A549 (cell line): ENCODE measurements around the gene HEPHL1. TPM values are rescaled to one million over a fixed set of nuclear protein-coding genes. Genes with fewer than 3 reads are reported as not detected.

Experiments
- ATAC-seq, 2 experiments: fragments of 200-7000 bp in 1 of 2; fragments of >200 bp in 1 of 2; cut with Nextera tagmentation in 1 of 2; cut with Tn5 transposase in 1 of 2; 3 replicates each; pipeline versions ENCODE4 v1.8.0 to v1.9.1; 2018 to 2020; ENCODE audit warnings: mild to moderate bottlenecking in 1 of 2, moderate library complexity in 1 of 2
- CTCF ChIA-PET: fragments of 300-600 bp; sonication (Branson Sonifier 250); formaldehyde crosslinking; extraction: SDS; loops from one replicate; lab custom pipeline; 2021; ENCODE audit warnings: antibody characterized with exemption, inconsistent platforms; lab: Yijun Ruan, JAX
- POLR2A ChIA-PET: fragments of 350-600 bp; formaldehyde crosslinking; extraction: SDS; loops from one replicate; lab custom pipeline; 2021; ENCODE audit warnings: antibody characterized with exemption, inconsistent platforms; lab: Yijun Ruan, JAX
- DNase-seq, 2 experiments: peaks; one replicate each; pipeline versions ENCODE4 v3.0.0 to v3.0.0-alpha.2; 2011 to 2016; ENCODE audit warnings: low read depth in 1 of 2, low spot score in 1 of 2
- FAIRE-seq: peaks from 2 replicates; lab custom pipeline; 2011; peaks lifted over from hg19 to GRCh38; lab: Jason Lieb, UNC
- H3K27ac ChIP-seq, 2 experiments: fragments of >200 bp; sonication (Bioruptor Twin); formaldehyde crosslinking; 3 replicates each; pipeline ENCODE4 v1.5.1; 2016 to 2017
- H3K4me1 ChIP-seq: fragments of >200 bp; sonication (Bioruptor Twin); formaldehyde crosslinking; 3 replicates; pipeline ENCODE4 v1.6.1; 2016
- H3K4me2 ChIP-seq: fragments of >200 bp; sonication (Bioruptor Twin); formaldehyde crosslinking; 3 replicates; pipeline ENCODE4 v1.6.1; 2016
- H3K4me3 ChIP-seq: fragments of >200 bp; sonication (Bioruptor Twin); formaldehyde crosslinking; 3 replicates; pipeline ENCODE4 v1.5.1; 2016
- H3K9me3 ChIP-seq: fragments of >200 bp; sonication (Bioruptor Twin); formaldehyde crosslinking; 3 replicates; pipeline ENCODE4 v1.6.1; 2016
- BHLHE40 ChIP-seq: IDR thresholded peaks from 2 replicates; pipeline ENCODE4 v1.6.1; 2012; ENCODE audit warnings: low read depth, low read length, inconsistent platforms
- CBX2 ChIP-seq: fragments of 200-600 bp; sonication (generic); IDR thresholded peaks from 2 replicates; pipeline ENCODE4 v1.6.1; 2016; ENCODE audit warnings: low read depth, mild to moderate bottlenecking, borderline replicate concordance
- CBX8 ChIP-seq: fragments of 200-600 bp; sonication (generic); IDR thresholded peaks from 2 replicates; pipeline ENCODE4 v1.6.1; 2016
- CHD2 ChIP-seq: fragments of 150-350 bp; IDR thresholded peaks from 2 replicates; pipeline ENCODE4 v1.6.1; 2014; ENCODE audit warnings: low read length; ENCODE audit not compliant: partially characterized antibody
- CHD4 ChIP-seq: fragments of 200-600 bp; sonication (generic); IDR thresholded peaks from 2 replicates; pipeline ENCODE4 v1.6.1; 2016; ENCODE audit warnings: antibody characterized with exemption, mild to moderate bottlenecking, borderline replicate concordance
- EHF ChIP-seq: fragments of 250-450 bp; sonication (Bioruptor Pico); IDR thresholded peaks from 2 replicates; pipeline ENCODE4 v1.5.0; 2020; ENCODE audit warnings: mild to moderate bottlenecking
- EP300 ChIP-seq, 2 experiments: fragments of >200 bp; sonication (Bioruptor Twin); formaldehyde crosslinking; IDR thresholded peaks; 2 replicates in 1 of 2; 3 replicates in 1 of 2; pipeline ENCODE4 v1.6.1; 2016 to 2017
- FOSB ChIP-seq: fragments of 250-450 bp; sonication (Bioruptor Pico); IDR thresholded peaks from 2 replicates; pipeline ENCODE4 v1.5.0; 2020; ENCODE audit warnings: mild to moderate bottlenecking, moderate library complexity
- GATA3 ChIP-seq: IDR thresholded peaks from 2 replicates; pipeline ENCODE4 v1.6.1; 2012; ENCODE audit warnings: borderline replicate concordance
- HOXA7 ChIP-seq: fragments of 250-450 bp; sonication (Bioruptor Pico); IDR thresholded peaks from 2 replicates; pipeline ENCODE4 v1.5.0; 2020; ENCODE audit warnings: mild to moderate bottlenecking, moderate library complexity
- HOXB13 ChIP-seq: fragments of 250-450 bp; sonication (Bioruptor Pico); IDR thresholded peaks from 2 replicates; pipeline ENCODE4 v1.5.0; 2020; ENCODE audit warnings: low read depth, mild to moderate bottlenecking, moderate library complexity
- HOXB5 ChIP-seq: fragments of 250-450 bp; sonication (Bioruptor Pico); IDR thresholded peaks from 2 replicates; pipeline ENCODE4 v1.5.0; 2020; ENCODE audit warnings: mild to moderate bottlenecking, moderate library complexity
- KDM1A ChIP-seq: fragments of 200-600 bp; sonication (generic); IDR thresholded peaks from 2 replicates; pipeline ENCODE4 v1.6.1; 2016; ENCODE audit warnings: low read depth, mild to moderate bottlenecking
- NFE2L2 ChIP-seq: fragments of 150-350 bp; conservative IDR thresholded peaks from 2 replicates; pipeline ENCODE4 v1.6.1; 2014; ENCODE audit warnings: low read length
- NPAS2 ChIP-seq: fragments of 250-450 bp; sonication (Bioruptor Pico); IDR thresholded peaks from 2 replicates; pipeline ENCODE4 v1.8.0; 2022; ENCODE audit warnings: mild to moderate bottlenecking, moderate library complexity, borderline replicate concordance
- RCOR1 ChIP-seq: fragments of 150-350 bp; IDR thresholded peaks from 2 replicates; pipeline ENCODE4 v1.6.1; 2014; ENCODE audit warnings: antibody characterized with exemption, low read length, low read depth
- ZC3H11A ChIP-seq: fragments of 450-650 bp; IDR thresholded peaks from 2 replicates; pipeline ENCODE4 v1.6.1; 2014; ENCODE audit warnings: antibody characterized with exemption, mild to moderate bottlenecking
- WGBS: methylation state at CpG from one replicate; pipeline ENCODE4 v1.1.6; 2017; ENCODE audit errors: missing lambda C conversion rate; 5-methylcytosine and 5-hydroxymethylcytosine counted together
- polyA plus RNA-seq, 4 experiments: library from polyadenylated mRNA; depleted of rRNA in 3 of 4; stranded (reverse); fragments of >200 nt; fragmentation: RNase III in 1 of 4; extraction: RNeasy Plus Mini Kit Qiagen cat#74134 plus additional on column Dnase treatment in 1 of 4; gene quantifications; 2 replicates in 3 of 4; 3 replicates in 1 of 4; pipeline ENCODE4 v1.2.3, GENCODE V29; 2011 to 2017
- TF ChIP-seq, protein P1 (sequence below): IDR thresholded peaks from 2 replicates; pipeline ENCODE4 v1.6.1; 2012
- TF ChIP-seq, protein P2 (sequence below): fragments of 250-450 bp; sonication (Bioruptor Pico); IDR thresholded peaks from 2 replicates; pipeline ENCODE4 v1.5.0; 2020; ENCODE audit warnings: low read depth, mild to moderate bottlenecking, moderate library complexity
- TF ChIP-seq, protein P3 (sequence below): fragments of 150-350 bp; IDR thresholded peaks from 2 replicates; pipeline ENCODE4 v1.6.1; 2014; ENCODE audit warnings: low read depth, mild to moderate bottlenecking, low read length
- TF ChIP-seq, protein P4 (sequence below): fragments of 250-450 bp; sonication (Bioruptor Pico); IDR thresholded peaks from 2 replicates; pipeline ENCODE4 v1.5.0; 2021; ENCODE audit warnings: mild to moderate bottlenecking, moderate library complexity, borderline replicate concordance

Gene HEPHL1
- polyA plus RNA-seq, 2 of the 4 experiments (the other 2 are of a cell fraction) = not detected

DNA sequence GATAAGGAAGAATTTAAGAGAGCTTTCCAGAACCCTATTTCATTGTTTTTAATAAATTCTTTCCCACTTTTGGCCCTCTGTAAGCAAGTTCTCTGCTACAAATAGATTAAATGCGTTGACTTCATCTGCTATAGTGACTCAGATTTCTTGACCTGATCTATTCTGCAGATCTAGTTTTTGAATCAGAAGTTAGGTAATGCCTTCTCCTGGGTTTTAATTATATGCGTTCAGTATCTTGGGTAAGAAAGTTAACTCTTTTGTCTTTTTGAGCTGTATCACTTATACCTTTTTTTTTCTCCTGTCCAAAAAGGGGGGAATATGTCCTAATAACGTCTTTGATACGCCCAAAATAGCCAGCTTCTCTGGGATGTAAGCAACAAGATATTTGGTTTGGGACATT is 2.4 kb upstream of the HEPHL1 start:
- no peak overlapping the region for H3K4me2 ChIP-seq
- ATAC-seq (no peak), FAIRE-seq (no peak), DNase-seq (no peak)
- H3K4me3 ChIP-seq = no peak overlapping the region
- POLR2A ChIA-PET = no interaction called here
- TF ChIP-seq HOXB13 (CRISPR knock-in tag) (no peak), NFE2L2 (no peak), NPAS2 (no peak), EHF (CRISPR knock-in tag) (no peak), KDM1A (no peak), RCOR1 (no peak), GATA3 (no peak)
- TF ChIP-seq, protein P1, sequence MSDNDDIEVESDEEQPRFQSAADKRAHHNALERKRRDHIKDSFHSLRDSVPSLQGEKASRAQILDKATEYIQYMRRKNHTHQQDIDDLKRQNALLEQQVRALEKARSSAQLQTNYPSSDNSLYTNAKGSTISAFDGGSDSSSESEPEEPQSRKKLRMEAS = no peak
- CTCF ChIA-PET = no interaction called here
- no peaks in the 10 kb centered on the region for H3K9me3 ChIP-seq
- no peaks in the 10 kb centered on the region for H3K4me1 ChIP-seq
- H3K27ac ChIP-seq = no peak overlapping the region
- WGBS = 40% methylated on average over 4 of the region's 4 CpGs

DNA sequence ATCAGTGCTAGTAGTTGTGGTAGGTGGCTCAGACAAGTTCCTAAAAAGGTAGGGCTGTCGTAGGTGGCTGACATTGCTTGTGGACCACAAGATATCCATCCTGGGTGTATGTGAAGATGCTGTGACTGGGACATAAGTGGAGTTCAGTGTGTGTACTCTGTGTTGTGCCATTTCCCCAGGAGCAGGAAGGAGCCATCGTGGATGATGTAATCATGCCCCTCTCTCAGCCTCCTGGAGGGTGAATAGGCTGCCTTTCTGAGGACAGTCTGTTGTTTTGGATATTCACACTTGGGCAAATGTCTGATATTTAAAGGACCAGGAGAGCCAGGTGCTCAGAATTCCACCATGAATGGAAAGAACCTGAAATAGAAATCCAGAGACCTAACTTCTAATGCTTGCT is 2.7 kb downstream of the HEPHL1 start:
- no peak overlapping the region for H3K27ac ChIP-seq
- no peaks in the 10 kb centered on the region for H3K4me1 ChIP-seq
- TF ChIP-seq, protein P2, sequence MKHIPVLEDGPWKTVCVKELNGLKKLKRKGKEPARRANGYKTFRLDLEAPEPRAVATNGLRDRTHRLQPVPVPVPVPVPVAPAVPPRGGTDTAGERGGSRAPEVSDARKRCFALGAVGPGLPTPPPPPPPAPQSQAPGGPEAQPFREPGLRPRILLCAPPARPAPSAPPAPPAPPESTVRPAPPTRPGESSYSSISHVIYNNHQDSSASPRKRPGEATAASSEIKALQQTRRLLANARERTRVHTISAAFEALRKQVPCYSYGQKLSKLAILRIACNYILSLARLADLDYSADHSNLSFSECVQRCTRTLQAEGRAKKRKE (CRISPR knock-in tag) = no peak
- no peak for TF ChIP-seq CHD2
- TF ChIP-seq, protein P3, sequence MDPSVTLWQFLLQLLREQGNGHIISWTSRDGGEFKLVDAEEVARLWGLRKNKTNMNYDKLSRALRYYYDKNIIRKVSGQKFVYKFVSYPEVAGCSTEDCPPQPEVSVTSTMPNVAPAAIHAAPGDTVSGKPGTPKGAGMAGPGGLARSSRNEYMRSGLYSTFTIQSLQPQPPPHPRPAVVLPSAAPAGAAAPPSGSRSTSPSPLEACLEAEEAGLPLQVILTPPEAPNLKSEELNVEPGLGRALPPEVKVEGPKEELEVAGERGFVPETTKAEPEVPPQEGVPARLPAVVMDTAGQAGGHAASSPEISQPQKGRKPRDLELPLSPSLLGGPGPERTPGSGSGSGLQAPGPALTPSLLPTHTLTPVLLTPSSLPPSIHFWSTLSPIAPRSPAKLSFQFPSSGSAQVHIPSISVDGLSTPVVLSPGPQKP = no peak
- TF ChIP-seq FOSB (CRISPR knock-in tag) = no peak
- no peak for TF ChIP-seq HOXB5 (CRISPR knock-in tag)
- TF ChIP-seq CBX8 = no peak
- no peak for TF ChIP-seq HOXA7 (CRISPR knock-in tag)
- TF ChIP-seq CBX2 = no peak
- TF ChIP-seq, protein P4, sequence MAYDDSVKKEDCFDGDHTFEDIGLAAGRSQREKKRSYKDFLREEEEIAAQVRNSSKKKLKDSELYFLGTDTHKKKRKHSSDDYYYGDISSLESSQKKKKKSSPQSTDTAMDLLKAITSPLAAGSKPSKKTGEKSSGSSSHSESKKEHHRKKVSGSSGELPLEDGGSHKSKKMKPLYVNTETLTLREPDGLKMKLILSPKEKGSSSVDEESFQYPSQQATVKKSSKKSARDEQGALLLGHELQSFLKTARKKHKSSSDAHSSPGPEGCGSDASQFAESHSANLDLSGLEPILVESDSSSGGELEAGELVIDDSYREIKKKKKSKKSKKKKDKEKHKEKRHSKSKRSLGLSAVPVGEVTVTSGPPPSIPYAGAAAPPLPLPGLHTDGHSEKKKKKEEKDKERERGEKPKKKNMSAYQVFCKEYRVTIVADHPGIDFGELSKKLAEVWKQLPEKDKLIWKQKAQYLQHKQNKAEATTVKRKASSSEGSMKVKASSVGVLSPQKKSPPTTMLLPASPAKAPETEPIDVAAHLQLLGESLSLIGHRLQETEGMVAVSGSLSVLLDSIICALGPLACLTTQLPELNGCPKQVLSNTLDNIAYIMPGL = no peak
- TF ChIP-seq CHD4 = no peak
- no peak for TF ChIP-seq ZC3H11A
- no peak for TF ChIP-seq NFE2L2
- TF ChIP-seq EP300 (IDR thresholded peaks at IDR 0.05) = no peak
- TF ChIP-seq BHLHE40 = no peak
- FAIRE-seq = no peak
- no peak overlapping the region for H3K4me3 ChIP-seq
- H3K9me3 ChIP-seq = no peaks in the 10 kb centered on the region
- CTCF ChIA-PET = no interaction called here
- no peak for ATAC-seq
- WGBS = 8% methylated on average over 2 of the region's 2 CpGs
- DNase-seq = no peak
- no peak overlapping the region for H3K4me2 ChIP-seq
- POLR2A ChIA-PET = no interaction called here

DNA sequence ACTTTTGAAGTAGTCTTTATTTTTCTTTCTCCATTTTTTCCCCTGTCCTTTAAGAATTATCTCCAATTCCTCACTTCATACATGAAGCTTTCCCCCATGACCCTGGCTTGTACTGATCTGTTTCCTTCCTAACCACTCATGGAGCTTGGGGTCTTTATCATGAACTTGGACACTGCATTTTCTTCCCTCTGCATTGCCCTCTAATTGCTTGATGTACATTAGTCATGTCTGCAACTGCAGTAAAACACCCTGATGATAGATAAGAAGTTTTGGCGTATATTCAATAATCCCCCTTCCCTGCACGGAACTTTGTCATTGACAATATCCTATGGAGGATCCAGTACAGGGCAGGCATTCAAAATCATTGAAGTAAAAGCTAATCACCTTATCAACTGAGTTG is 3.4 kb downstream of the HEPHL1 start:
- Histone ChIP-seq H3K4me3 (no peak overlapping the region), H3K27ac (no peak overlapping the region), H3K9me3 (no peaks in the 10 kb centered on the region), H3K4me2 (no peak overlapping the region), H3K4me1 (no peaks in the 10 kb centered on the region)
- 38% methylated on average over 2 of the region's 2 CpGs for WGBS
- ATAC-seq (no peak), FAIRE-seq (no peak), DNase-seq (no peak)
- CTCF ChIA-PET = no interaction called here
- no peak for TF ChIP-seq HOXA7 (CRISPR knock-in tag)
- POLR2A ChIA-PET = no interaction called here
